K562 (cell line): ENCODE measurements around the gene TP53BP1. TPM values are rescaled to one million over a fixed set of nuclear protein-coding genes. Genes with fewer than 3 reads are reported as not detected.

Experiments
- ARID2 ChIP-seq: fragments of 450-650 bp; IDR thresholded peaks from 2 replicates; pipeline ENCODE4 v1.6.1; 2017; ENCODE audit warnings: antibody characterized with exemption, mild to moderate bottlenecking
- ARID4B ChIP-seq: sonication (generic); formaldehyde crosslinking; IDR thresholded peaks from 2 replicates; pipeline ENCODE4 v1.8.0; 2022; ENCODE audit warnings: mild to moderate bottlenecking, missing genetic modification reagents
- BACH1 ChIP-seq: fragments of 200-800 bp; sonication (Bioruptor generic); IDR thresholded peaks from 2 replicates; pipeline ENCODE4 v1.6.1; 2016; ENCODE audit warnings: missing genetic modification characterization, missing compliant biosample characterization
- BMI1 ChIP-seq: fragments of 150-350 bp; IDR thresholded peaks from 2 replicates; pipeline ENCODE4 v1.6.1; 2014; ENCODE audit warnings: low read length
- CBFA2T2 ChIP-seq: fragments of 450-650 bp; conservative IDR thresholded peaks from 2 replicates; pipeline ENCODE4 v1.6.1; 2017; ENCODE audit warnings: mild to moderate bottlenecking
- DACH1 ChIP-seq: fragments of 450-650 bp; IDR thresholded peaks from 2 replicates; pipeline ENCODE4 v1.6.1; 2018; ENCODE audit not compliant: partially characterized antibody
- EP300 ChIP-seq: IDR thresholded peaks from 2 replicates; pipeline ENCODE4 v1.6.1; 2012; ENCODE audit warnings: low read length, improper control_type of control experiment
- EP400 ChIP-seq: fragments of 450-650 bp; IDR thresholded peaks from 2 replicates; pipeline ENCODE4 v1.6.1; 2017; ENCODE audit warnings: antibody characterized with exemption, mild to moderate bottlenecking, moderate library complexity
- ETV5 ChIP-seq: sonication (generic); formaldehyde crosslinking; IDR thresholded peaks from 2 replicates; pipeline ENCODE4 v1.4.0; 2020; ENCODE audit warnings: low read depth, mild to moderate bottlenecking, missing genetic modification reagents
- HDAC1 ChIP-seq, 2 experiments: fragments of 450-650 bp; IDR thresholded peaks; 2 replicates each; pipeline ENCODE4 v1.6.1; 2016 to 2017; ENCODE audit warnings: inconsistent platforms in 1 of 2, mild to moderate bottlenecking in 1 of 2, moderate library complexity in 1 of 2
- HDAC2 ChIP-seq: fragments of 450-650 bp; IDR thresholded peaks from 2 replicates; pipeline ENCODE4 v1.6.1; 2016; ENCODE audit warnings: mild to moderate bottlenecking
- MTA3 ChIP-seq: fragments of 450-650 bp; formaldehyde crosslinking; IDR thresholded peaks from 2 replicates; pipeline ENCODE4 v1.6.1; 2017; ENCODE audit warnings: mild to moderate bottlenecking, borderline replicate concordance
- RAD21 ChIP-seq, 2 experiments: fragments of 250-450 bp in 1 of 2; fragments of 450-650 bp in 1 of 2; sonication (Bioruptor Pico) in 1 of 2; formaldehyde crosslinking in 1 of 2; IDR thresholded peaks in 1 of 2; conservative IDR thresholded peaks in 1 of 2; 2 replicates each; pipeline versions ENCODE4 v1.4.0 to v1.8.0; 2020 to 2022; ENCODE audit warnings: mild to moderate bottlenecking in 2 of 2, moderate library complexity in 1 of 2
- ZBTB5 ChIP-seq: fragments of 450-650 bp; IDR thresholded peaks from 2 replicates; pipeline ENCODE4 v1.6.1; 2017; ENCODE audit warnings: antibody characterized with exemption
- ZC3H11A ChIP-seq: IDR thresholded peaks from 2 replicates; pipeline ENCODE4 v1.6.1; 2012; ENCODE audit warnings: low read depth, low read length, improper control_type of control experiment
- ZNF212 ChIP-seq: fragments of 450-650 bp; formaldehyde crosslinking; IDR thresholded peaks from 2 replicates; pipeline ENCODE4 v1.4.0; 2020; ENCODE audit warnings: mild to moderate bottlenecking
- ZNF592 ChIP-seq: fragments of 450-650 bp; IDR thresholded peaks from 2 replicates; pipeline ENCODE4 v1.6.1; 2017; ENCODE audit warnings: antibody characterized with exemption, mild to moderate bottlenecking
- polyA plus RNA-seq, 8 experiments: library from polyadenylated mRNA; depleted of rRNA in 4 of 8; stranded (reverse) in 5 of 8; unstranded in 3 of 8; fragments of >200 nt; fragmentation: Nextera tagmentation in 2 of 8; fragmentation: Illumina TruSeq in 1 of 8; extraction: Ambion mirVana in 2 of 8; extraction: Trizol in 1 of 8; gene quantifications; 2 replicates each; pipeline versions ENCODE4 v1.2.1 to v1.2.3, GENCODE V29; 2011 to 2014; ENCODE audit warnings: inconsistent platforms in 1 of 8, missing spikeins in 1 of 8
- total RNA-seq, 7 experiments: library from RNA; depleted of rRNA in 6 of 7; stranded (reverse); fragments of >200 nt in 6 of 7; fragmentation: Illumina TruSeq in 2 of 7; extraction: Trizol in 2 of 7; gene quantifications; 2 replicates each; pipeline versions ENCODE4 v1.2.1 to v1.2.3, GENCODE V29; 2011 to 2021; ENCODE audit warnings: low replicate concordance in 1 of 7

The TP53BP1 gene
- total and polyA plus RNA-seq, 9 of the 15 experiments (the other 6 are each of a cell fraction or from before 2014, with no cell fraction given): 5.7 to 63.3 (median 30.9) TPM

GRCh38 chr15:43514241-43515057 lies 21.5 kb upstream of the TP53BP1 start (continued):
- TF ChIP-seq RAD21 (CRISPR knock-in tag; conservative IDR thresholded peaks at IDR 0.05 in 1 of 2, IDR thresholded peaks at IDR 0.05 in 1 of 2): peak; percentile 47 to 70
- TF ChIP-seq BACH1 (tag): 0 out of 2 replicates have a peak, but pooled peaks have one; percentile 31
- 0 out of 2 replicates have a peak, but pooled peaks have one; percentile 58 for TF ChIP-seq ZC3H11A
- TF ChIP-seq ZNF212 (CRISPR knock-in tag): no peak
- TF ChIP-seq EP400: peak; percentile 27; the same call in 1 of the 2 replicates
- 0 out of 2 replicates have a peak, but pooled peaks have one; percentile 44 for TF ChIP-seq ZNF592
- no peak; the same call in 1 of the 2 replicates for TF ChIP-seq CBFA2T2
- TF ChIP-seq ARID2: peak; percentile 9; the same call in 1 of the 2 replicates
- TF ChIP-seq ETV5 (CRISPR knock-in tag): no peak
- peak; percentile 41; the same call in 1 of the 2 replicates for TF ChIP-seq ARID4B
- TF ChIP-seq ZBTB5: peak; percentile 97
- no peak for TF ChIP-seq BMI1
- TF ChIP-seq EP300: peak; percentile 34
- peak; percentile 40; the same call in 1 of the 2 replicates for TF ChIP-seq MTA3
- peak; percentile 79 for TF ChIP-seq DACH1
- peak; percentile 82 for TF ChIP-seq HDAC2
- peak in 1 of 2 experiments; percentile 57; a peak in 1 of 4 replicates for TF ChIP-seq HDAC1 (IDR thresholded peaks at IDR 0.05)
